ENCODE data around the gene EPHA6. TPM values are rescaled to one million over a fixed set of nuclear protein-coding genes. Genes with fewer than 3 reads are reported as not detected.

The EPHA6 gene
- total RNA-seq, 1 experiment from 2014 or later: 3.6 TPM

DNA sequence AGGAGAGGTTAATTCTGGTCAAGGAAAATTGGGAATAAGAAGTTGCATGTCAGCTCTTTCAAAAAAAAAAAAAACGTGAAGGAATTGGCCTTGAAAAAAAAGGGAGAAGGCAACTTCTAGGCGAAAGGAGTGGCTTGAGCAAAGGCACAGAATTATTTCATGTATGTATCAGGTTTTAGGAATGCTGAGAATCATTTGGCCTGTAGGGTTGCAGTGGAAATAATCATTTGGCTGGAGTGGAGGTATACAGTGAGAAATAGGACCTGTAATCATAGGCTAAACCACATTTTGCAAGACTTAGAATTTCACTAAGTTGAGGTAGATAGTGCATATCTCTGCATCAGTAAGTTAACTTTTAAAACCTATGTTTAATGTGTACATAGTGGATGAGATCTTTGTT, 54.9 kb downstream of the EPHA6 start:
- POLR2A ChIA-PET (ENCODE audit: unreplicated experiment): no interaction called here
- Histone ChIP-seq H3K4me3 (ENCODE audit: low read length) (no peak overlapping the region), H3K4me2 (ENCODE audit: low read length) (no peak overlapping the region), H3K9me3 (ENCODE audit: low read length) (no peaks in the 10 kb centered on the region), H4K20me1 (ENCODE audit: low read length) (no peaks in the 10 kb centered on the region), H2AFZ (ENCODE audit: low read length) (no peak overlapping the region), H3K36me3 (ENCODE audit: low read depth, low read length) (no peaks in the 10 kb centered on the region), H3K4me1 (ENCODE audit: insufficient read depth, low read length) (no peaks in the 10 kb centered on the region), H3K27ac (ENCODE audit: low read length) (no peak overlapping the region), H3K9ac (ENCODE audit: low read length) (no peak overlapping the region), H3K27me3 (ENCODE audit: low read length) (no peaks in the 10 kb centered on the region), H3K9me2 (replicated peaks; ENCODE audit: low read length) (no peaks in the 10 kb centered on the region), H3K79me2 (ENCODE audit: low read length) (no peaks in the 10 kb centered on the region), H3F3A (ENCODE audit: low read length, unreplicated experiment) (no peaks in the 10 kb centered on the region)
- ATAC-seq: no peak
- intact Hi-C loops (cut with micrococcal nuclease): loop anchor here (10.0 kb wide), 1 partner anchor 245 kb away; no protein-coding TSS in a partner anchor
- CTCF ChIA-PET: no interaction called here
- BruUV-seq (replicated peaks): no TSS peak
- no peak for DNase-seq
- TF ChIP-seq EZH2phosphoT487 (IDR thresholded peaks at IDR 0.05; ENCODE audit: borderline replicate concordance, low read length): no peak
- TF ChIP-seq EZH2 (IDR thresholded peaks at IDR 0.05; ENCODE audit: low read length, unreplicated experiment): no peak
- TF ChIP-seq, protein P1, sequence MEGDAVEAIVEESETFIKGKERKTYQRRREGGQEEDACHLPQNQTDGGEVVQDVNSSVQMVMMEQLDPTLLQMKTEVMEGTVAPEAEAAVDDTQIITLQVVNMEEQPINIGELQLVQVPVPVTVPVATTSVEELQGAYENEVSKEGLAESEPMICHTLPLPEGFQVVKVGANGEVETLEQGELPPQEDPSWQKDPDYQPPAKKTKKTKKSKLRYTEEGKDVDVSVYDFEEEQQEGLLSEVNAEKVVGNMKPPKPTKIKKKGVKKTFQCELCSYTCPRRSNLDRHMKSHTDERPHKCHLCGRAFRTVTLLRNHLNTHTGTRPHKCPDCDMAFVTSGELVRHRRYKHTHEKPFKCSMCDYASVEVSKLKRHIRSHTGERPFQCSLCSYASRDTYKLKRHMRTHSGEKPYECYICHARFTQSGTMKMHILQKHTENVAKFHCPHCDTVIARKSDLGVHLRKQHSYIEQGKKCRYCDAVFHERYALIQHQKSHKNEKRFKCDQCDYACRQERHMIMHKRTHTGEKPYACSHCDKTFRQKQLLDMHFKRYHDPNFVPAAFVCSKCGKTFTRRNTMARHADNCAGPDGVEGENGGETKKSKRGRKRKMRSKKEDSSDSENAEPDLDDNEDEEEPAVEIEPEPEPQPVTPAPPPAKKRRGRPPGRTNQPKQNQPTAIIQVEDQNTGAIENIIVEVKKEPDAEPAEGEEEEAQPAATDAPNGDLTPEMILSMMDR (conservative IDR thresholded peaks at IDR 0.05; ENCODE audit: low read depth, low read length): no peak

DNA sequence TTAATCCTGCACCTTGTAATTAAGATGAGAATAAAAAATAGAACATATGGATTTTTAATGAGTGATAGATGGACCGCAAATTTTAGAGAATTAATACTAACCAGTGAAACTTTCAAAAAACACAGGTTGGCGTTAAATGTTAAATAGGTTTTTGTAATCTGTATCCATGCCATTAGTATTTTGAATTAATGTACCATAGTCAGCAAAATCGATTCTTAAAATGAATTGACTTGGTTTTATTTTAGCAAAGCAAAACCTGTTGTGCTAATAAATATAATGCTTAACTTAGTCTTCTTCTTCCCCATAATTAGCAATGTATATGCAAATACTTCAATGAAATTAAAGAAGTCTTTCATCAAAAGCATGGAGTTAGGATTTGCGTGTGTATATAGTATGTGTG, 63.1 kb downstream of the EPHA6 start:
- no peak overlapping the region for H3K4me3 ChIP-seq (ENCODE audit: low read length)
- TF ChIP-seq EZH2phosphoT487 (IDR thresholded peaks at IDR 0.05; ENCODE audit: borderline replicate concordance, low read length) (no peak), EZH2 (IDR thresholded peaks at IDR 0.05; ENCODE audit: low read length, unreplicated experiment) (no peak)
- TF ChIP-seq, protein P1 (conservative IDR thresholded peaks at IDR 0.05; ENCODE audit: low read depth, low read length): no peak
- H3K4me2 ChIP-seq (ENCODE audit: low read length): no peak overlapping the region
- no peak overlapping the region for H3K27ac ChIP-seq (ENCODE audit: low read length)
- H3K9me3 ChIP-seq (ENCODE audit: low read length): no peaks in the 10 kb centered on the region
- CTCF ChIA-PET: no interaction called here
- no peak overlapping the region for H2AFZ ChIP-seq (ENCODE audit: low read length)
- no peaks in the 10 kb centered on the region for H3K9me2 ChIP-seq (replicated peaks; ENCODE audit: low read length)
- H3K27me3 ChIP-seq (ENCODE audit: low read length): no peaks in the 10 kb centered on the region
- intact Hi-C loops (cut with micrococcal nuclease): no loop called here
- no peaks in the 10 kb centered on the region for H3F3A ChIP-seq (ENCODE audit: low read length, unreplicated experiment)
- no peaks in the 10 kb centered on the region for H3K4me1 ChIP-seq (ENCODE audit: insufficient read depth, low read length)
- H4K20me1 ChIP-seq (ENCODE audit: low read length): no peaks in the 10 kb centered on the region
- no peaks in the 10 kb centered on the region for H3K79me2 ChIP-seq (ENCODE audit: low read length)
- H3K9ac ChIP-seq (ENCODE audit: low read length): no peak overlapping the region
- POLR2A ChIA-PET (ENCODE audit: unreplicated experiment): no interaction called here
- no peaks in the 10 kb centered on the region for H3K36me3 ChIP-seq (ENCODE audit: low read depth, low read length)
- ATAC-seq: no peak
- BruUV-seq (replicated peaks): no TSS peak
- no peak for DNase-seq

DNA sequence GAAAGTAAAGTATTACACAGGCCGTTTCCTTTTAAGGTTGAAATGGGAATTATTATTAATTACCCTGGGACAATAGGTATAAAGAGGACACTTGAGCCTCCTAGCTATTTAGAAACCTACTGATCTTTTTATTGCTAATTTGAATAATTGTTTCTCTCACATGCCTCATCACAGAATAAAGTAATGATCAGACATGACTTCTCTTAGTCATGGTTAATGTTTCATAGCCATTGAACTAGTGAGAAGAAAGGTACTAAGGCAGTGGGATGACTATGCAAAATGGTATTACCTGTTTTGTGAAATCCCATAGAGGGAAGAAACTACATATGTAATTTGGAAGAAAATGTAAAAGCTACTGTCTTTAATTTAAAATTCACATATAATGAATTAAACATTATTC, 85.6 kb downstream of the EPHA6 start:
- no peak for TF ChIP-seq EZH2phosphoT487 (IDR thresholded peaks at IDR 0.05; ENCODE audit: borderline replicate concordance, low read length)
- TF ChIP-seq, protein P1 (conservative IDR thresholded peaks at IDR 0.05; ENCODE audit: low read depth, low read length): no peak
- TF ChIP-seq EZH2 (IDR thresholded peaks at IDR 0.05; ENCODE audit: low read length, unreplicated experiment): no peak
- BruUV-seq (replicated peaks): no TSS peak
- H4K20me1 ChIP-seq (ENCODE audit: low read length): no peaks in the 10 kb centered on the region
- no peaks in the 10 kb centered on the region for H3F3A ChIP-seq (ENCODE audit: low read length, unreplicated experiment)
- no peak overlapping the region for H2AFZ ChIP-seq (ENCODE audit: low read length)
- no peak overlapping the region for H3K4me3 ChIP-seq (ENCODE audit: low read length)
- ChIA-PET CTCF (no interaction called here), POLR2A (ENCODE audit: unreplicated experiment) (no interaction called here)
- no peaks in the 10 kb centered on the region for H3K4me1 ChIP-seq (ENCODE audit: insufficient read depth, low read length)
- no peak overlapping the region for H3K27ac ChIP-seq (ENCODE audit: low read length)
- ATAC-seq (no peak), DNase-seq (no peak)
- no peak overlapping the region for H3K9ac ChIP-seq (ENCODE audit: low read length)
- H3K9me2 ChIP-seq (replicated peaks; ENCODE audit: low read length): no peaks in the 10 kb centered on the region
- no peaks in the 10 kb centered on the region for H3K79me2 ChIP-seq (ENCODE audit: low read length)
- H3K27me3 ChIP-seq (ENCODE audit: low read length): no peaks in the 10 kb centered on the region
- no peaks in the 10 kb centered on the region for H3K36me3 ChIP-seq (ENCODE audit: low read depth, low read length)
- H3K4me2 ChIP-seq (ENCODE audit: low read length): no peak overlapping the region
- no peaks in the 10 kb centered on the region for H3K9me3 ChIP-seq (ENCODE audit: low read length)
- intact Hi-C loops (cut with micrococcal nuclease): no loop called here
